ENCODE data around the gene UBXN10.

DNA sequence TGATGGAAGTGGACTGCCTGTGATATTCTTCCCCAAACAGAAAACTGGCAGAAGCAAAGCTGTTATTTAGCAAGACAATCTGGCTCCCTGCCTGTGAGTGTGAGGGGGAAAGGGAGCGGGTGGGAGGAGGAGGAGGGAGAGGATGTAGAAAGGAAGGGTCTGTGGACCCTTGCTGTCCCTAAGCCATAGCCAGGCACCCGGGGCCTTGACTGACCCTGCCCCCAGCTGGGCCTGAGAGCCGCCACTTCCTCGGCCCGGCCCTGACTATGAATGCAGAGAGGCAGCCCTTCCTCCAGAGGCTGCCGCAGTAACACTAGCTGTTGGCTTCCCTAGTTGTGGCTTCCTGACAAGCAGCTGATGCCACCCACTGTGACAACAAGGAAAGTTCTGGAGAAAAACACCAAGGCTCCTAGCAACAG lies 32.9 kb upstream of the UBXN10 start:
- TF ChIP-seq, protein P1, sequence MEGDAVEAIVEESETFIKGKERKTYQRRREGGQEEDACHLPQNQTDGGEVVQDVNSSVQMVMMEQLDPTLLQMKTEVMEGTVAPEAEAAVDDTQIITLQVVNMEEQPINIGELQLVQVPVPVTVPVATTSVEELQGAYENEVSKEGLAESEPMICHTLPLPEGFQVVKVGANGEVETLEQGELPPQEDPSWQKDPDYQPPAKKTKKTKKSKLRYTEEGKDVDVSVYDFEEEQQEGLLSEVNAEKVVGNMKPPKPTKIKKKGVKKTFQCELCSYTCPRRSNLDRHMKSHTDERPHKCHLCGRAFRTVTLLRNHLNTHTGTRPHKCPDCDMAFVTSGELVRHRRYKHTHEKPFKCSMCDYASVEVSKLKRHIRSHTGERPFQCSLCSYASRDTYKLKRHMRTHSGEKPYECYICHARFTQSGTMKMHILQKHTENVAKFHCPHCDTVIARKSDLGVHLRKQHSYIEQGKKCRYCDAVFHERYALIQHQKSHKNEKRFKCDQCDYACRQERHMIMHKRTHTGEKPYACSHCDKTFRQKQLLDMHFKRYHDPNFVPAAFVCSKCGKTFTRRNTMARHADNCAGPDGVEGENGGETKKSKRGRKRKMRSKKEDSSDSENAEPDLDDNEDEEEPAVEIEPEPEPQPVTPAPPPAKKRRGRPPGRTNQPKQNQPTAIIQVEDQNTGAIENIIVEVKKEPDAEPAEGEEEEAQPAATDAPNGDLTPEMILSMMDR (conservative IDR thresholded peaks at IDR 0.05; ENCODE audit: low read length), result no peak
- no peak for TF ChIP-seq EZH2phosphoT487 (IDR thresholded peaks at IDR 0.05; ENCODE audit: borderline replicate concordance, low read depth, low read length)
